IMR-90 (cell line): Measurements from ENCODE around the gene SVBP. TPM values are rescaled to one million over a fixed set of nuclear protein-coding genes. Genes with fewer than 3 reads are reported as not detected.

ENCODE experiments used
- ATAC-seq: fragments of 200-7000 bp; cut with Tn5 transposase; 2 replicates; pipeline ENCODE4 v1.9.1; 2020; ENCODE audit warnings: low read depth, mild to moderate bottlenecking, moderate library complexity
- BruUV-seq: library from RNA; stranded (reverse); fragments of 400-500 nt; replicated peaks from 2 replicates; lab custom pipeline; 2021; lab: Mats Ljungman, UMichigan
- CTCF ChIA-PET: fragments of 300-600 bp; formaldehyde crosslinking; extraction: SDS; loops from one replicate; lab custom pipeline; 2021; ENCODE audit warnings: antibody characterized with exemption; lab: Yijun Ruan, JAX
- POLR2A ChIA-PET: fragments of 300-600 bp; sonication (Branson Sonifier 250); formaldehyde crosslinking; loops from one replicate; lab custom pipeline; 2022; ENCODE audit warnings: antibody characterized with exemption; ENCODE audit not compliant: unreplicated experiment; lab: Charles Lee
- DNase-seq: peaks from one replicate; pipeline ENCODE4 v3.0.0; 2013
- H2AFZ ChIP-seq: replicated peaks from 2 replicates; pipeline ENCODE3; 2013; ENCODE audit warnings: low read length, mild to moderate bottlenecking; ENCODE audit not compliant: poor library complexity
- H2AK5ac ChIP-seq: 2 replicates; pipeline ENCODE4 v1.6.1; 2013; ENCODE audit warnings: low read depth, low read length, inconsistent platforms
- H2AK9ac ChIP-seq: replicated peaks from 2 replicates; pipeline ENCODE3; 2013; ENCODE audit warnings: mild to moderate bottlenecking, low read depth, low read length, moderate library complexity; ENCODE audit not compliant: poor library complexity
- H2BK120ac ChIP-seq: 2 replicates; pipeline ENCODE4 v1.6.1; 2013; ENCODE audit warnings: low read depth, low read length, inconsistent platforms
- H2BK15ac ChIP-seq: 3 replicates; pipeline ENCODE4 v1.6.1; 2013; ENCODE audit warnings: low read depth, low read length, inconsistent platforms
- H2BK20ac ChIP-seq: 2 replicates; pipeline ENCODE4 v1.6.1; 2013; ENCODE audit warnings: low read depth, mild to moderate bottlenecking, inconsistent platforms, low read length, moderate library complexity
- H2BK5ac ChIP-seq: 2 replicates; pipeline ENCODE4 v1.6.1; 2013; ENCODE audit warnings: mild to moderate bottlenecking, low read depth, low read length, inconsistent platforms; ENCODE audit not compliant: poor library complexity, severe bottlenecking
- H3K14ac ChIP-seq: replicated peaks from 2 replicates; pipeline ENCODE4 v1.6.1; 2013; ENCODE audit warnings: low read depth, low read length, inconsistent platforms
- H3K18ac ChIP-seq: 2 replicates; pipeline ENCODE4 v1.6.1; 2013; ENCODE audit warnings: low read depth, low read length, control low read depth
- H3K23ac ChIP-seq: 2 replicates; pipeline ENCODE4 v1.6.1; 2013; ENCODE audit warnings: low read depth, low read length, inconsistent platforms
- H3K27ac ChIP-seq: 2 replicates; pipeline ENCODE4 v1.5.1; 2013; ENCODE audit warnings: mild to moderate bottlenecking, control low read depth, low read length; ENCODE audit not compliant: insufficient read depth
- H3K27me3 ChIP-seq: 2 replicates; pipeline ENCODE4 v1.6.1; 2013; ENCODE audit warnings: low read length; ENCODE audit not compliant: control insufficient read depth, insufficient read depth
- H3K36me3 ChIP-seq: 2 replicates; pipeline ENCODE4 v1.6.1; 2013; ENCODE audit warnings: low read length, mixed read lengths; ENCODE audit not compliant: control insufficient read depth, insufficient read depth
- H3K4ac ChIP-seq: 2 replicates; pipeline ENCODE4 v1.6.1; 2013; ENCODE audit warnings: low read depth, low read length, inconsistent platforms
- H3K4me1 ChIP-seq: 2 replicates; pipeline ENCODE4 v1.6.1; 2013; ENCODE audit warnings: low read length, mixed read lengths; ENCODE audit not compliant: control insufficient read depth, insufficient read depth
- H3K4me2 ChIP-seq: 2 replicates; pipeline ENCODE4 v1.6.1; 2013; ENCODE audit warnings: low read depth, mild to moderate bottlenecking, control low read depth, low read length, moderate library complexity
- H3K4me3 ChIP-seq: 2 replicates; pipeline ENCODE4 v1.5.1; 2013; ENCODE audit warnings: low read depth, mild to moderate bottlenecking, control low read depth, low read length, moderate library complexity; ENCODE audit not compliant: insufficient read depth
- H3K56ac ChIP-seq: 2 replicates; pipeline ENCODE4 v1.6.1; 2013; ENCODE audit warnings: low read length, inconsistent platforms; ENCODE audit not compliant: insufficient read depth; ENCODE audit errors: extremely low read depth
- H3K79me1 ChIP-seq, 2 experiments: 2 replicates each; pipeline ENCODE4 v1.6.1; 2013; ENCODE audit warnings: low read length in 2 of 2, inconsistent platforms in 1 of 2, low read depth in 1 of 2
- H3K9ac ChIP-seq: 2 replicates; pipeline ENCODE4 v1.6.1; 2013; ENCODE audit warnings: low read depth, low read length, control low read depth
- H3K9me1 ChIP-seq: 2 replicates; pipeline ENCODE4 v1.6.1; 2013; ENCODE audit warnings: low read length, inconsistent platforms; ENCODE audit not compliant: insufficient read depth
- H3K9me3 ChIP-seq: 2 replicates; pipeline ENCODE4 v1.6.1; 2013; ENCODE audit warnings: low read length; ENCODE audit not compliant: control insufficient read depth, insufficient read depth
- H4K20me1 ChIP-seq: 2 replicates; pipeline ENCODE4 v1.6.1; 2013; ENCODE audit warnings: low read length, inconsistent platforms; ENCODE audit not compliant: insufficient read depth
- H4K5ac ChIP-seq: 2 replicates; pipeline ENCODE4 v1.6.1; 2013; ENCODE audit warnings: mild to moderate bottlenecking, low read depth, low read length, control low read depth
- H4K8ac ChIP-seq, 2 experiments: 2 replicates each; pipeline ENCODE4 v1.6.1; 2013; ENCODE audit warnings: low read depth in 2 of 2, low read length in 2 of 2, control low read depth in 1 of 2, inconsistent platforms in 1 of 2
- H4K91ac ChIP-seq: 2 replicates; pipeline ENCODE4 v1.6.1; 2013; ENCODE audit warnings: low read depth, low read length, inconsistent platforms; ENCODE audit not compliant: insufficient read depth
- BHLHE40 ChIP-seq: fragments of 150-350 bp; IDR thresholded peaks from 2 replicates; pipeline ENCODE4 v1.6.1; 2016; ENCODE audit warnings: mild to moderate bottlenecking, low read depth, low read length
- ELK1 ChIP-seq: fragments of 150-350 bp; IDR thresholded peaks from 2 replicates; pipeline ENCODE4 v1.6.1; 2016; ENCODE audit warnings: low read depth, mild to moderate bottlenecking, low read length, moderate library complexity, borderline replicate concordance
- FOS ChIP-seq: fragments of 150-350 bp; IDR thresholded peaks from 2 replicates; pipeline ENCODE4 v1.6.1; 2016; ENCODE audit warnings: low read depth, low read length
- MAZ ChIP-seq: IDR thresholded peaks from 2 replicates; pipeline ENCODE4 v1.6.1; 2012; ENCODE audit warnings: low read depth, mild to moderate bottlenecking, low read length, improper control_type of control experiment, moderate library complexity, borderline replicate concordance
- NFE2L2 ChIP-seq: fragments of 150-350 bp; IDR thresholded peaks from 2 replicates; pipeline ENCODE4 v1.6.1; 2016; ENCODE audit warnings: low read depth, mild to moderate bottlenecking, low read length
- RAD21 ChIP-seq: IDR thresholded peaks from 2 replicates; pipeline ENCODE4 v1.6.1; 2012; ENCODE audit warnings: low read length, improper control_type of control experiment
- USF2 ChIP-seq: fragments of 150-350 bp; IDR thresholded peaks from 2 replicates; pipeline ENCODE4 v1.6.1; 2017; ENCODE audit warnings: mild to moderate bottlenecking, antibody characterized with exemption, low read length, low read depth
- WGBS, 2 experiments: methylation state at CpG; one replicate each; pipeline versions ENCODE4 v1.1.5 to v1.1.7; 2013; ENCODE audit warnings: missing lambda C conversion rate in 2 of 2; ENCODE audit not compliant: insufficient read length in 1 of 2; ENCODE audit errors: extremely low coverage in 2 of 2; 5-methylcytosine and 5-hydroxymethylcytosine counted together
- dilution Hi-C: fragments of 300-500 bp; cut with HindIII; formaldehyde crosslinking; loops from one replicate; pipeline ENCODE4 v1.14.3; 2018; ENCODE audit warnings: low sequenced_read_pairs; ENCODE audit not compliant: unreplicated experiment
- in situ Hi-C: fragments of 300-500 bp; cut with MboI; formaldehyde crosslinking; loops from 3 replicates; pipeline ENCODE4 v1.14.3; 2019; ENCODE audit warnings: low sequenced_read_pairs, inconsistent platforms, mixed read lengths
- intact Hi-C: fragments of 100-400 bp; cut with micrococcal nuclease; formaldehyde crosslinking; loops from 2 replicates; pipeline ENCODE4 v1.10.0; 2022
- polyA plus RNA-seq, 3 experiments: library from polyadenylated mRNA; depleted of rRNA; stranded (reverse); fragments of >200 nt; gene quantifications; 2 replicates each; pipeline ENCODE4 v1.2.3, GENCODE V29; 2012; ENCODE audit warnings: low replicate concordance in 1 of 3
- total RNA-seq: library from RNA; depleted of rRNA; stranded (reverse); fragments of >200 nt; gene quantifications from 2 replicates; pipeline ENCODE4 v1.2.3, GENCODE V29; 2012
- TF ChIP-seq, protein P1 (sequence below): conservative IDR thresholded peaks from 2 replicates; pipeline ENCODE4 v1.5.1; 2012; ENCODE audit warnings: mild to moderate bottlenecking, low read depth, low read length, improper control_type of control experiment

Gene SVBP
- total and polyA plus RNA-seq, 2 of the 4 experiments (the other 2 are of a cell fraction) = 9.7 to 11.5 TPM

DNA sequence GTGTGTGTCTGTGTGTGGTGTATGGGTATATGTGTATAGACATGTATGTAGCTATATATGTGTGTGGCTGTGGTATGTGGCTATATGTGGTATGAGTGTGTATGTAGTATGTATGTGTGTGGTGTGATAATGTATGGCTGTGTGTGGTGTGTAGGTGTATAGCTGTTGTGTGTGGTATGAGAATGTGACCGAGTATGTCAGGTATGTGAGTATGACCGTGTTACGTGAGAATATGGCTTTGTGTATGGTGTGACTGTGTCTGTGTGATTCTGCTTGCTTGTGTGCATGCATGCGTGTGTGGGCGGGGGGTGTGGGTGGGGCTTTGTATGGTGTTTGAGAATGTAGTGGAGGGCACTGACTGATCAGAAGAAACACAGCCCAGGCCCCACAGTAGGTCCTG, 32.7 kb upstream of the SVBP start:
- no TSS peak for BruUV-seq
- no peak overlapping the region for H2AK9ac ChIP-seq
- ATAC-seq (no peak), DNase-seq (no peak)
- peaks cover 15% of the 10 kb centered on the region for H3K36me3 ChIP-seq
- H3K4me1 ChIP-seq = peaks cover 4% of the 10 kb centered on the region; the same call in 1 of the 2 replicates
- dilution Hi-C loops (no loop called here), intact Hi-C loops (loop anchor here (10.0 kb wide), 1 partner anchor 165 kb away; the partner anchor contains the start of gene YBX1), in situ Hi-C loops (no loop called here)
- no peak overlapping the region for H2BK5ac ChIP-seq
- no peaks in the 10 kb centered on the region for H3K27me3 ChIP-seq
- peaks cover 18 to 33% of the 10 kb centered on the region in 2 experiments for H3K79me1 ChIP-seq
- H2AK5ac ChIP-seq = no peak overlapping the region
- CTCF ChIA-PET = interaction anchor here (0.6 kb wide), 1 partner anchor 1764 kb away, joined by 3 read pairs; no protein-coding TSS in a partner anchor
- no peak overlapping the region for H3K14ac ChIP-seq
- no peak overlapping the region for H2AFZ ChIP-seq
- H3K23ac ChIP-seq = no peak overlapping the region
- 96% methylated on average over 5 of the region's 5 CpGs; no CpG with 5 or more reads in 1 of the 2 experiments for WGBS, 2 experiments
- POLR2A ChIA-PET = no interaction called here
- H3K4me2 ChIP-seq = no peak overlapping the region
- no peak overlapping the region for H4K91ac ChIP-seq
- H3K4me3 ChIP-seq = no peak overlapping the region
- no peak overlapping the region for H2BK20ac ChIP-seq
- H3K9ac ChIP-seq = no peak overlapping the region
- no peak overlapping the region for H3K4ac ChIP-seq
- H4K8ac ChIP-seq = no peak overlapping the region
- H4K5ac ChIP-seq = no peak overlapping the region
- no peak overlapping the region for H3K27ac ChIP-seq
- no peaks in the 10 kb centered on the region for H4K20me1 ChIP-seq
- H2BK120ac ChIP-seq = no peak overlapping the region
- H3K9me3 ChIP-seq = peaks cover 11% of the 10 kb centered on the region
- no peak overlapping the region for H2BK15ac ChIP-seq
- H3K18ac ChIP-seq = no peak overlapping the region
- TF ChIP-seq RAD21 = no peak
- TF ChIP-seq, protein P1, sequence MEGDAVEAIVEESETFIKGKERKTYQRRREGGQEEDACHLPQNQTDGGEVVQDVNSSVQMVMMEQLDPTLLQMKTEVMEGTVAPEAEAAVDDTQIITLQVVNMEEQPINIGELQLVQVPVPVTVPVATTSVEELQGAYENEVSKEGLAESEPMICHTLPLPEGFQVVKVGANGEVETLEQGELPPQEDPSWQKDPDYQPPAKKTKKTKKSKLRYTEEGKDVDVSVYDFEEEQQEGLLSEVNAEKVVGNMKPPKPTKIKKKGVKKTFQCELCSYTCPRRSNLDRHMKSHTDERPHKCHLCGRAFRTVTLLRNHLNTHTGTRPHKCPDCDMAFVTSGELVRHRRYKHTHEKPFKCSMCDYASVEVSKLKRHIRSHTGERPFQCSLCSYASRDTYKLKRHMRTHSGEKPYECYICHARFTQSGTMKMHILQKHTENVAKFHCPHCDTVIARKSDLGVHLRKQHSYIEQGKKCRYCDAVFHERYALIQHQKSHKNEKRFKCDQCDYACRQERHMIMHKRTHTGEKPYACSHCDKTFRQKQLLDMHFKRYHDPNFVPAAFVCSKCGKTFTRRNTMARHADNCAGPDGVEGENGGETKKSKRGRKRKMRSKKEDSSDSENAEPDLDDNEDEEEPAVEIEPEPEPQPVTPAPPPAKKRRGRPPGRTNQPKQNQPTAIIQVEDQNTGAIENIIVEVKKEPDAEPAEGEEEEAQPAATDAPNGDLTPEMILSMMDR = no peak
- no peak for TF ChIP-seq BHLHE40
- TF ChIP-seq ELK1 = no peak
- no peak for TF ChIP-seq FOS
- TF ChIP-seq USF2 = no peak
- TF ChIP-seq NFE2L2 = no peak
- TF ChIP-seq MAZ = no peak
- peaks cover 15% of the 10 kb centered on the region for H3K9me1 ChIP-seq
- H3K56ac ChIP-seq = no peak overlapping the region
